CD4-positive, alpha-beta memory T cell (primary cell): ENCODE measurements around the gene FAM240A. TPM values are rescaled to one million over a fixed set of nuclear protein-coding genes. Genes with fewer than 3 reads are reported as not detected.

Experiments used
- polyA plus RNA-seq, 2 donors: library from polyadenylated mRNA; unstranded; fragments of 300-500 nt; fragmentation: Illumina TruSeq; gene quantifications; one replicate each; pipeline ENCODE4 v1.2.3, GENCODE V29; 2021
- total RNA-seq, 2 experiments: library from RNA; stranded (reverse); gene quantifications; one replicate each; pipeline ENCODE4 v1.2.3, GENCODE V29; 2021

Gene FAM240A
- total and polyA plus RNA-seq, 4 experiments from 2014 or later: not detected

Other genes starting within 250 kb of the FAM240A start
- gene CCR5, start 241.6 kb upstream of the FAM240A start, total RNA-seq: 1 to 10 TPM; 6.8 to 6.9 TPM
- 1 to 10 TPM in 1 of 2 donors, under 1 TPM in 1; 0.59 to 5.5 TPM for gene CCR5, start 241.6 kb upstream of the FAM240A start, polyA plus RNA-seq
- 1 to 10 TPM in 1 of 2 experiments, under 1 TPM in 1; 0.58 to 1.8 TPM for gene CCRL2, start 205.3 kb upstream of the FAM240A start, total RNA-seq
- under 1 TPM; 0.39 to 0.98 TPM for gene CCRL2, start 205.3 kb upstream of the FAM240A start, polyA plus RNA-seq
- gene LTF, start 147.6 kb upstream of the FAM240A start, total RNA-seq: not detected
- not detected for gene LTF, start 147.6 kb upstream of the FAM240A start, polyA plus RNA-seq
- gene RTP3, start 114.5 kb upstream of the FAM240A start, total RNA-seq: not detected
- not detected for gene RTP3, start 114.5 kb upstream of the FAM240A start, polyA plus RNA-seq
- 1 to 10 TPM in 1 of 2 experiments, under 1 TPM in 1; 0.50 to 1.0 TPM for gene LRRC2, start 46.2 kb upstream of the FAM240A start, total RNA-seq
- gene LRRC2, start 46.2 kb upstream of the FAM240A start, polyA plus RNA-seq: under 1 TPM in 1 of 2 donors, not detected in 1; 0.09 TPM
- 10 to 100 TPM; 26.3 to 29.8 TPM for gene ALS2CL, start 81.2 kb downstream of the FAM240A start, total RNA-seq
- gene ALS2CL, start 81.2 kb downstream of the FAM240A start, polyA plus RNA-seq: 1 to 10 TPM; 3.2 to 6.8 TPM
- 1 to 10 TPM; 3.1 to 3.3 TPM for gene TMIE, start 88.9 kb downstream of the FAM240A start, total RNA-seq
- gene TMIE, start 88.9 kb downstream of the FAM240A start, polyA plus RNA-seq: 1 to 10 TPM in 1 of 2 donors, under 1 TPM in 1; 0.70 to 2.3 TPM
- gene PRSS50, start 105.3 kb downstream of the FAM240A start, total RNA-seq: not detected
- not detected for gene PRSS50, start 105.3 kb downstream of the FAM240A start, polyA plus RNA-seq